ENCODE results near the gene ALPP.

Gene ALPP

DNA sequence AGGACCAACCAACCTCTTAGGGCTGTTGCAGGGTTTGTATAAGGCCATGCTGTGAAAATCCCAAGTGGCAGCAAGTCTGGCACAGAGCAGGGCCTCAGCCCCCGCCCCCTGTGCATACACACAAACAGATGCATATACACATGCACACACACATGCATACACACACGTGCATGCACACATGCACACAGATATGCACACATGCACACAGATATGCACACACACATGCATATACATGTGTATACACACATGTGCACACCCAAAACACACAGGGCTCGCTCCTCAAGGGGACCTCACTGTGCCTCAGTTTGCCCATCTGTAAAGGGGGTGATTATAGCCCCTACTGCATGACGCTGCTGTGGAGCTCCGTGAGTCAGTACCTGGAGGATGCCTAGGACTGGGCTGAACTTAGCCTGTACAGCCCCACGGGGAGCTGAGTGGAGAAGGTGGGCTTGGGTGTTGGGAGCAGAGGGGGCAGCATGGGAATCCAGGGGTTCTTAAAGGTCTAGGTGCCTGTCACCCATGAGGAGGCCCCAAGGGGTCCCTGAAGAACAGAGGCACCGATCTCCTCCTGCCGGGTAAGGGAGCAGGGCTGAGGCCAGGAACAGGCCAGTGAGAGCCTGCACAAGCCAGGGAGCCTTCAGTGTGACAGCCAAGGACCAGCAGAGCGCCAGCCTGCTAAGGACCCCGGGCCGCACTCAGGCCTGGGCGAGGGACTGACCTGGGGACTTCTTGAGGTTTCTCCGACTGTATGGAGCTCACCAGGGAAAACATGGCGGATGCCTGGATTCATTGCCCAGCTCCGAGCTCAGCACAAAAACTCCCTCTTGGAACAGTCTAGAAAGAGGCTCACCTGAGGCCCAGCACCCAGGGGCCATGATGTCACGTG, 53.4 kb downstream of the ALPP start:
- H3K9ac ChIP-seq (ENCODE audit: low read depth in 1 of 2, low read length in 2 of 2) = no peak overlapping the region
- no peaks in the 10 kb centered on the region for H3K27me3 ChIP-seq (ENCODE audit: control insufficient read depth in 1 of 2, insufficient read depth in 2 of 2, low read length in 2 of 2)
- H3K36me3 ChIP-seq (ENCODE audit: control insufficient read depth in 1 of 2, insufficient read depth in 2 of 2, low read length in 2 of 2) = no peaks in the 10 kb centered on the region
- H3K4me3 ChIP-seq (ENCODE audit: low read depth in 1 of 2, low read length in 2 of 2) = no peak overlapping the region
- no peaks in the 10 kb centered on the region for H3K4me1 ChIP-seq (ENCODE audit: control insufficient read depth in 1 of 2, insufficient read depth in 2 of 2, low read length in 2 of 2)
- H3K27ac ChIP-seq (ENCODE audit: low read depth, low read length) = no peak overlapping the region
- no peaks in the 10 kb centered on the region for H3K9me3 ChIP-seq (ENCODE audit: control insufficient read depth in 1 of 2, low read length in 2 of 2)

Measured in duodenal mucosa (tissue), 2 donors.